HepG2 (cell line): ENCODE data around the gene RDH8. TPM values are rescaled to one million over a fixed set of nuclear protein-coding genes. Genes with fewer than 3 reads are reported as not detected.

Experiments used
- ATAC-seq: fragments of 200-7000 bp; cut with Tn5 transposase; 3 replicates; pipeline ENCODE4 v1.9.1; 2020; ENCODE audit warnings: mild to moderate bottlenecking, moderate library complexity
- BruUV-seq: library from RNA; stranded (reverse); fragments of 400-500 nt; replicated peaks from 2 replicates; lab custom pipeline; 2021; lab: Mats Ljungman, UMichigan
- CTCF ChIA-PET: fragments of 300-600 bp; formaldehyde crosslinking; extraction: SDS; loops from one replicate; lab custom pipeline; 2021; ENCODE audit warnings: low total read pairs, inconsistent platforms, low intra/inter-chr PET ratio; lab: Yijun Ruan, JAX
- POLR2A ChIA-PET: fragments of 350-600 bp; sonication (Branson Sonifier 250); formaldehyde crosslinking; loops from one replicate; lab custom pipeline; 2020; ENCODE audit warnings: antibody characterized with exemption, inconsistent platforms; lab: Yijun Ruan, JAX
- DNase-seq: peaks from one replicate; pipeline ENCODE4 v3.0.0-alpha.2; 2015; ENCODE audit warnings: low spot score
- FAIRE-seq: peaks from 3 replicates; lab custom pipeline; 2011; peaks lifted over from hg19 to GRCh38; lab: Jason Lieb, UNC
- H2AFZ ChIP-seq: one replicate; pipeline ENCODE4 v1.6.1; 2011; ENCODE audit warnings: low read length, inconsistent platforms
- H3K27ac ChIP-seq: fragments of 300-600 bp; 3 replicates; pipeline ENCODE4 v1.8.0; 2011; ENCODE audit warnings: mixed run types, mild to moderate bottlenecking, mixed read lengths, low read length, inconsistent platforms; ENCODE audit not compliant: insufficient read depth; ENCODE audit errors: extremely low read length
- H3K27me3 ChIP-seq, 2 experiments: fragments of 200-600 bp in 1 of 2; 2 replicates in 1 of 2; 3 replicates in 1 of 2; pipeline versions ENCODE4 v1.6.0 to v1.8.0; 2011; ENCODE audit warnings: low read length in 2 of 2, mild to moderate bottlenecking in 2 of 2, moderate library complexity in 2 of 2, inconsistent platforms in 1 of 2; ENCODE audit not compliant: insufficient read depth in 2 of 2, control insufficient read depth in 1 of 2
- H3K36me3 ChIP-seq, 2 experiments: fragments of 200-600 bp in 1 of 2; replicated peaks in 1 of 2; 2 replicates in 1 of 2; 3 replicates in 1 of 2; pipeline versions ENCODE4 v1.5.1 to v1.8.0; 2011; ENCODE audit warnings: low read length in 2 of 2, inconsistent platforms in 1 of 2; ENCODE audit not compliant: insufficient read depth in 2 of 2, control insufficient read depth in 1 of 2
- H3K4me1 ChIP-seq: 2 replicates; pipeline ENCODE4 v1.5.1; 2012; ENCODE audit warnings: low read length, inconsistent platforms; ENCODE audit not compliant: insufficient read depth
- H3K4me2 ChIP-seq: 2 replicates; pipeline ENCODE4 v1.6.0; 2011; ENCODE audit warnings: low read depth, low read length, inconsistent platforms
- H3K4me3 ChIP-seq, 3 experiments: fragments of 200-600 bp in 1 of 3; sonication (generic), shearing (Covaris generic) in 1 of 3; replicated peaks in 1 of 3; 2 replicates each; pipeline ENCODE4 v1.5.1; 2011 to 2016; ENCODE audit warnings: low read length in 3 of 3, inconsistent platforms in 2 of 3, low read depth in 2 of 3, mild to moderate bottlenecking in 2 of 3, control low read depth in 1 of 3, mixed read lengths in 1 of 3; ENCODE audit not compliant: insufficient read depth in 1 of 3
- H3K79me2 ChIP-seq: one replicate; pipeline ENCODE4 v1.6.1; 2011; ENCODE audit warnings: low read length, inconsistent platforms; ENCODE audit not compliant: insufficient read depth
- H3K9ac ChIP-seq: 2 replicates; pipeline ENCODE4 v1.6.0; 2011; ENCODE audit warnings: mild to moderate bottlenecking, low read depth, low read length, inconsistent platforms; ENCODE audit not compliant: insufficient read depth
- H3K9me3 ChIP-seq: 2 replicates; pipeline ENCODE4 v1.5.1; 2012; ENCODE audit warnings: mild to moderate bottlenecking, low read length
- H4K20me1 ChIP-seq: 2 replicates; pipeline ENCODE4 v1.6.0; 2011; ENCODE audit warnings: inconsistent platforms, mild to moderate bottlenecking, low read length, moderate library complexity; ENCODE audit not compliant: insufficient read depth
- CBX5 ChIP-seq: sonication (generic); formaldehyde crosslinking; IDR thresholded peaks from 2 replicates; pipeline ENCODE4 v1.4.0; 2020; ENCODE audit warnings: missing genetic modification reagents, borderline replicate concordance
- MYC ChIP-seq: sonication (generic); formaldehyde crosslinking; IDR thresholded peaks from 2 replicates; pipeline ENCODE4 v1.9.0; 2021; ENCODE audit warnings: missing genetic modification reagents, borderline replicate concordance
- SMARCE1 ChIP-seq: fragments of 450-650 bp; IDR thresholded peaks from 2 replicates; pipeline ENCODE4 v1.6.1; 2017; ENCODE audit warnings: borderline replicate concordance
- ZNF274 ChIP-seq: sonication (generic); formaldehyde crosslinking; IDR thresholded peaks from 2 replicates; pipeline ENCODE4 v1.5.1; 2020; ENCODE audit warnings: mild to moderate bottlenecking, missing genetic modification reagents
- ZNF335 ChIP-seq: sonication (generic); formaldehyde crosslinking; IDR thresholded peaks from 2 replicates; pipeline ENCODE4 v1.4.0; 2020; ENCODE audit warnings: missing genetic modification reagents
- ZNF556 ChIP-seq: sonication (generic); formaldehyde crosslinking; IDR thresholded peaks from 2 replicates; pipeline ENCODE4 v1.4.0; 2020; ENCODE audit warnings: mild to moderate bottlenecking, missing genetic modification reagents, borderline replicate concordance
- WGBS: methylation state at CpG from one replicate; pipeline ENCODE4 v1.1.6; 2017; ENCODE audit warnings: low lambda C conversion rate; 5-methylcytosine and 5-hydroxymethylcytosine counted together
- in situ Hi-C: cut with HindIII; loops from 2 replicates; pipeline ENCODE4 v1.10.0; 2017; ENCODE audit warnings: low pct_unique_long_range_greater_than_20kb; ENCODE audit not compliant: extremely low pct_ligation_motif_present
- intact Hi-C: fragments of 100-400 bp; cut with micrococcal nuclease; formaldehyde crosslinking; loops from one replicate; pipeline ENCODE4 v1.10.0; 2022; ENCODE audit not compliant: unreplicated experiment
- polyA plus RNA-seq, 8 experiments: library from polyadenylated mRNA; depleted of rRNA in 3 of 8; stranded (reverse) in 7 of 8; unstranded in 1 of 8; fragments of >200 nt; fragmentation: Illumina TruSeq in 4 of 8; extraction: Trizol in 4 of 8; gene quantifications; 2 replicates each; pipeline versions ENCODE4 v1.2.1 to v1.2.3, GENCODE V29; 2011 to 2016; ENCODE audit warnings: low read depth in 4 of 8, missing spikeins in 1 of 8, mixed read lengths in 1 of 8; ENCODE audit not compliant: insufficient read depth in 1 of 8
- total RNA-seq, 5 experiments: library from RNA; depleted of rRNA; stranded (reverse); fragments of >200 nt; fragmentation: Illumina TruSeq; extraction: Trizol; gene quantifications; 2 replicates each; pipeline ENCODE4 v1.2.3, GENCODE V29; 2016; ENCODE audit warnings: low read depth in 1 of 5
- TF ChIP-seq, protein P1 (sequence below): sonication (generic); formaldehyde crosslinking; IDR thresholded peaks from 2 replicates; pipeline ENCODE4 v1.4.0; 2020; ENCODE audit warnings: missing genetic modification reagents
- TF ChIP-seq, protein P2 (sequence below): sonication (generic); formaldehyde crosslinking; IDR thresholded peaks from 2 replicates; pipeline ENCODE4 v1.5.0; 2020; ENCODE audit warnings: mild to moderate bottlenecking, missing genetic modification reagents
- TF ChIP-seq, protein P3 (sequence below): sonication (generic); formaldehyde crosslinking; IDR thresholded peaks from 2 replicates; pipeline ENCODE4 v1.4.0; 2020; ENCODE audit warnings: missing genetic modification reagents

Gene RDH8
- total and polyA plus RNA-seq, 2 of the 13 experiments (the other 11 are each of a cell fraction or from before 2014, with no cell fraction given) = not detected

DNA sequence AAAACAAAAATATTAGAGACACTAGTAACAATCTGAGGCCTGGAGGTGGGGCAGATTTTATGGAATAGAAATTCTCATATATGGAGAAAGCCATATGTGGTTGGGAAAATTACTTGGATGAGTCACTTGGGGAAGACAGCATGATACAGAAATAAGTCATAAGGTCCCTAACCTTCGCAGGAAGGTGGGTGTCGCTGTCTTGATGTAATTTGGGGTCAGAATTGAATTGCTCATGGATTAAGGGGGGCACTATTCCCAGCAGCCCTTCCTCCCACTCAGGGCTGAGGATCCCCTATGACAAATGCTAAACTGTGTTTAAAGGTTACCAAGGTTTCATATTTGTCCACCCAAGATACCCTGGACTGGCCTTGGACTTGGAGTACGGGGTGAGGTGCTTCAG lies 5.0 kb downstream of the RDH8 start:
- 58% methylated on average over 3 of the region's 3 CpGs for WGBS
- H3K9ac ChIP-seq = no peak overlapping the region
- H3K27ac ChIP-seq = no peak overlapping the region
- H3K4me1 ChIP-seq = no peaks in the 10 kb centered on the region
- no peaks in the 10 kb centered on the region for H3K9me3 ChIP-seq
- FAIRE-seq (no peak), DNase-seq (no peak), ATAC-seq (no peak)
- H3K4me2 ChIP-seq = no peak overlapping the region
- BruUV-seq = no TSS peak
- in situ Hi-C loops (no loop called here), intact Hi-C loops (no loop called here)
- no peaks in the 10 kb centered on the region for H3K36me3 ChIP-seq
- no peaks in the 10 kb centered on the region for H3K79me2 ChIP-seq
- H3K27me3 ChIP-seq = peaks cover 2 to 20% of the 10 kb centered on the region in 2 experiments; a peak in 3 of 5 replicates
- POLR2A ChIA-PET = no interaction called here
- H4K20me1 ChIP-seq = no peaks in the 10 kb centered on the region
- no peak overlapping the region for H2AFZ ChIP-seq
- CTCF ChIA-PET = no interaction called here
- TF ChIP-seq, protein P1, sequence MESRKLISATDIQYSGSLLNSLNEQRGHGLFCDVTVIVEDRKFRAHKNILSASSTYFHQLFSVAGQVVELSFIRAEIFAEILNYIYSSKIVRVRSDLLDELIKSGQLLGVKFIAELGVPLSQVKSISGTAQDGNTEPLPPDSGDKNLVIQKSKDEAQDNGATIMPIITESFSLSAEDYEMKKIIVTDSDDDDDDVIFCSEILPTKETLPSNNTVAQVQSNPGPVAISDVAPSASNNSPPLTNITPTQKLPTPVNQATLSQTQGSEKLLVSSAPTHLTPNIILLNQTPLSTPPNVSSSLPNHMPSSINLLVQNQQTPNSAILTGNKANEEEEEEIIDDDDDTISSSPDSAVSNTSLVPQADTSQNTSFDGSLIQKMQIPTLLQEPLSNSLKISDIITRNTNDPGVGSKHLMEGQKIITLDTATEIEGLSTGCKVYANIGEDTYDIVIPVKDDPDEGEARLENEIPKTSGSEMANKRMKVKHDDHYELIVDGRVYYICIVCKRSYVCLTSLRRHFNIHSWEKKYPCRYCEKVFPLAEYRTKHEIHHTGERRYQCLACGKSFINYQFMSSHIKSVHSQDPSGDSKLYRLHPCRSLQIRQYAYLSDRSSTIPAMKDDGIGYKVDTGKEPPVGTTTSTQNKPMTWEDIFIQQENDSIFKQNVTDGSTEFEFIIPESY (CRISPR knock-in tag) = no peak
- TF ChIP-seq, protein P2, sequence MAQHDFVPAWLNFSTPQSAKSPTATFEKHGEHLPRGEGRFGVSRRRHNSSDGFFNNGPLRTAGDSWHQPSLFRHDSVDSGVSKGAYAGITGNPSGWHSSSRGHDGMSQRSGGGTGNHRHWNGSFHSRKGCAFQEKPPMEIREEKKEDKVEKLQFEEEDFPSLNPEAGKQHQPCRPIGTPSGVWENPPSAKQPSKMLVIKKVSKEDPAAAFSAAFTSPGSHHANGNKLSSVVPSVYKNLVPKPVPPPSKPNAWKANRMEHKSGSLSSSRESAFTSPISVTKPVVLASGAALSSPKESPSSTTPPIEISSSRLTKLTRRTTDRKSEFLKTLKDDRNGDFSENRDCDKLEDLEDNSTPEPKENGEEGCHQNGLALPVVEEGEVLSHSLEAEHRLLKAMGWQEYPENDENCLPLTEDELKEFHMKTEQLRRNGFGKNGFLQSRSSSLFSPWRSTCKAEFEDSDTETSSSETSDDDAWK = no peak
- TF ChIP-seq ZNF556 (CRISPR knock-in tag) (no peak), ZNF274 (CRISPR knock-in tag) (no peak), ZNF335 (CRISPR knock-in tag) (no peak), MYC (CRISPR knock-in tag) (no peak), SMARCE1 (no peak), CBX5 (CRISPR knock-in tag) (no peak)
- TF ChIP-seq, protein P3, sequence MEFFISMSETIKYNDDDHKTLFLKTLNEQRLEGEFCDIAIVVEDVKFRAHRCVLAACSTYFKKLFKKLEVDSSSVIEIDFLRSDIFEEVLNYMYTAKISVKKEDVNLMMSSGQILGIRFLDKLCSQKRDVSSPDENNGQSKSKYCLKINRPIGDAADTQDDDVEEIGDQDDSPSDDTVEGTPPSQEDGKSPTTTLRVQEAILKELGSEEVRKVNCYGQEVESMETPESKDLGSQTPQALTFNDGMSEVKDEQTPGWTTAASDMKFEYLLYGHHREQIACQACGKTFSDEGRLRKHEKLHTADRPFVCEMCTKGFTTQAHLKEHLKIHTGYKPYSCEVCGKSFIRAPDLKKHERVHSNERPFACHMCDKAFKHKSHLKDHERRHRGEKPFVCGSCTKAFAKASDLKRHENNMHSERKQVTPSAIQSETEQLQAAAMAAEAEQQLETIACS (CRISPR knock-in tag) = no peak
- H3K4me3 ChIP-seq = no peak overlapping the region
